ENCODE results near the gene PAK3.

The PAK3 gene

DNA sequence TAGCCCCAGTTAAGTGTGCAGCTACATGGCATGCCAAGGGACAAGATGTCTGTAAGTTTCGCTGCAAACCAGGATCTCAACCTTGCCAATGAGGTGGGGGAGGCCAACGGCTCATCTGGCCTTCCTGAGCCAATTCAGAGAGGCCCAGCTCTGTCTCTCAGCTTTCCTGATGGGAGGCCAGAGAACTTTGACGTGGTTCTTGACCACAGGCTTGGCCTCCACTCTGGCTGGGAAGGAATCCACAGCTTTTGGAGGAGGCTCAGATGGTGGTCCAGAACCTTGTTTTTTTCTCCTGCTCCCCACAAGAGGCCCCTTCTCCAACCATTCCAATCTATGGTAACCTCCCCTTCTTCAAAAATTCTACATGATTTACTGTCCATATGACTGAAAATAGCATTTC, 164.5 kb downstream of the PAK3 start:
- H3K4me3 ChIP-seq (IDR thresholded peaks at IDR 0.05; ENCODE audit: insufficient read depth, low read depth, low read length), result no peak overlapping the region
- H3K36me3 ChIP-seq (ENCODE audit: insufficient read depth), result no peaks in the 10 kb centered on the region
- TF ChIP-seq, protein P1, sequence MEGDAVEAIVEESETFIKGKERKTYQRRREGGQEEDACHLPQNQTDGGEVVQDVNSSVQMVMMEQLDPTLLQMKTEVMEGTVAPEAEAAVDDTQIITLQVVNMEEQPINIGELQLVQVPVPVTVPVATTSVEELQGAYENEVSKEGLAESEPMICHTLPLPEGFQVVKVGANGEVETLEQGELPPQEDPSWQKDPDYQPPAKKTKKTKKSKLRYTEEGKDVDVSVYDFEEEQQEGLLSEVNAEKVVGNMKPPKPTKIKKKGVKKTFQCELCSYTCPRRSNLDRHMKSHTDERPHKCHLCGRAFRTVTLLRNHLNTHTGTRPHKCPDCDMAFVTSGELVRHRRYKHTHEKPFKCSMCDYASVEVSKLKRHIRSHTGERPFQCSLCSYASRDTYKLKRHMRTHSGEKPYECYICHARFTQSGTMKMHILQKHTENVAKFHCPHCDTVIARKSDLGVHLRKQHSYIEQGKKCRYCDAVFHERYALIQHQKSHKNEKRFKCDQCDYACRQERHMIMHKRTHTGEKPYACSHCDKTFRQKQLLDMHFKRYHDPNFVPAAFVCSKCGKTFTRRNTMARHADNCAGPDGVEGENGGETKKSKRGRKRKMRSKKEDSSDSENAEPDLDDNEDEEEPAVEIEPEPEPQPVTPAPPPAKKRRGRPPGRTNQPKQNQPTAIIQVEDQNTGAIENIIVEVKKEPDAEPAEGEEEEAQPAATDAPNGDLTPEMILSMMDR (conservative IDR thresholded peaks at IDR 0.05; ENCODE audit: low read depth, low read length), result no peak
- H3K27me3 ChIP-seq (ENCODE audit: insufficient read depth, low read depth), result no peaks in the 10 kb centered on the region
- H3K9ac ChIP-seq, result no peak overlapping the region
- H3K27ac ChIP-seq, result no peak overlapping the region
- no peak overlapping the region for H3K4me2 ChIP-seq
- H2AFZ ChIP-seq (ENCODE audit: low read depth), result no peak overlapping the region
- peaks cover 6% of the 10 kb centered on the region for H3K4me1 ChIP-seq (ENCODE audit: low read depth, poor library complexity, severe bottlenecking)
- no peaks in the 10 kb centered on the region for H3K79me2 ChIP-seq (ENCODE audit: insufficient read depth, low read depth)
- no peaks in the 10 kb centered on the region for H4K20me1 ChIP-seq (ENCODE audit: insufficient read depth)

DNA sequence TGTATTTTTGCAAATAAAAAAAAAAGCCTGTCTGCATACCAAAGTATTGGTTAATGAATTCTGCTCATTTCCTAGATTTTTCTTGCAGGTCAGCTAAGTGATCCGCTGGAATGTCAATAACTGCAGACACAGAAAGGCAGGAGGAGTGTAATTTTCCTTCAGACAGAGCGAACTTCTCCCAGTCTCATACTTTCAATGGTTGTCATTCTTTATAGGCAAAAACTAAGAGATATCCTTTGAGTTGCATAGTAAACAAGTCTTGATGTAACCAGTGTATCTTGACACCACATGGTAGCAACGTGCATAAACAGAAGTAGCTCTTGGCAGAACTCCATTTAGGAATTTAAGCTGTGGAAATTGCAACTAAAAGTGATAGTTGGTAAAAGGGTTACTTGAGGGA, 166.1 kb downstream of the PAK3 start:
- no peaks in the 10 kb centered on the region for H3K79me2 ChIP-seq (ENCODE audit: insufficient read depth, low read depth)
- TF ChIP-seq, protein P1 (conservative IDR thresholded peaks at IDR 0.05; ENCODE audit: low read depth, low read length), result no peak
- H3K9ac ChIP-seq, result no peak overlapping the region
- no peaks in the 10 kb centered on the region for H4K20me1 ChIP-seq (ENCODE audit: insufficient read depth)
- H3K27ac ChIP-seq, result no peak overlapping the region
- H2AFZ ChIP-seq (ENCODE audit: low read depth), result no peak overlapping the region
- H3K4me2 ChIP-seq, result no peak overlapping the region
- no peak overlapping the region for H3K4me3 ChIP-seq (IDR thresholded peaks at IDR 0.05; ENCODE audit: insufficient read depth, low read depth, low read length)
- no peaks in the 10 kb centered on the region for H3K27me3 ChIP-seq (ENCODE audit: insufficient read depth, low read depth)
- no peaks in the 10 kb centered on the region for H3K36me3 ChIP-seq (ENCODE audit: insufficient read depth)
- peaks cover 6% of the 10 kb centered on the region for H3K4me1 ChIP-seq (ENCODE audit: low read depth, poor library complexity, severe bottlenecking)

DNA sequence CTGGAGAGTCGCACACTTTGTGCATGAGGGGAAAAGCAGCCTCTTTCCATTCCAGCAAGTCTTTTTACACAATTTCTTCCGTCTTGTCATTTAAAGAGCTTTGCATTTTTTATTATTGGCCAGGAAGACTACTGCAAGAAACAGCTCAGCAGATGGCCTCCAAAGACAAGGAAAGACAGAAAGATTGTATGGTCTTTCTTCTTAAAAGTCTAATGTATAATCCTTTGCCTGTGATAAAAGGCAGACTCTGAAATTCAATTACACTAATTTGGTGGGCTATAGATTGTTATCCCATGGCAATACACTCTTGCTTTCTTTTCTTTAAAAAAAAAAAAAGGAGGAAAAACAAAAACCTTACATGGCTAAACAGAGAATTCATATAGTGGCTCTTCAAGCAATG, 168.4 kb downstream of the PAK3 start:
- no peak overlapping the region for H3K4me3 ChIP-seq (IDR thresholded peaks at IDR 0.05; ENCODE audit: insufficient read depth, low read depth, low read length)
- H3K27ac ChIP-seq, result no peak overlapping the region
- H3K4me1 ChIP-seq (ENCODE audit: low read depth, poor library complexity, severe bottlenecking), result no peaks in the 10 kb centered on the region
- H3K36me3 ChIP-seq (ENCODE audit: insufficient read depth), result no peaks in the 10 kb centered on the region
- H3K9ac ChIP-seq, result no peak overlapping the region
- H2AFZ ChIP-seq (ENCODE audit: low read depth), result no peak overlapping the region
- no peak overlapping the region for H3K4me2 ChIP-seq
- H3K27me3 ChIP-seq (ENCODE audit: insufficient read depth, low read depth), result no peaks in the 10 kb centered on the region
- TF ChIP-seq, protein P1 (conservative IDR thresholded peaks at IDR 0.05; ENCODE audit: low read depth, low read length), result no peak
- no peaks in the 10 kb centered on the region for H4K20me1 ChIP-seq (ENCODE audit: insufficient read depth)
- H3K79me2 ChIP-seq (ENCODE audit: insufficient read depth, low read depth), result no peaks in the 10 kb centered on the region

DNA sequence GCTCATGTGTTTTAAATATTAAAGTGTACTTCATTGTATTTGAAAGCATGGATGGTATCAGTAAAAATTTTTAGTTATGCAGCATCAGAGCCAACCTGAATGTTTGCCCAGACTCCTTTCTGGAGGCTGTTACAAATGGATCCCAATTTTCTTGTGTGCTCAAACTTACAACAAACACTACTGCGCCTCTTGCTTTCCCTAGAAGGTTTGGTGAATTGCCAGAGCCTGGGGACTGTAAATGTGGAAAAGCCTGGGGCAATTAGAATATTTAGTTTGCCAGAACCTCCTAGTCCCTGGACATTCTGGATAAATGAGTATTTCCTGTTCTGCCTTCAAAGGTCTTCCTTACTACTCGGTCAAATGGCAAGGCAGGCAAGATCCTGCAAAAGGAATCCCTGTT, 169.5 kb downstream of the PAK3 start:
- TF ChIP-seq, protein P1 (conservative IDR thresholded peaks at IDR 0.05; ENCODE audit: low read depth, low read length), result no peak

More for the DNA sequence above, 169.5 kb downstream of the PAK3 start:
- H3K27me3 ChIP-seq (ENCODE audit: insufficient read depth, low read depth), result no peaks in the 10 kb centered on the region
- H2AFZ ChIP-seq (ENCODE audit: low read depth), result no peak overlapping the region
- H3K4me1 ChIP-seq (ENCODE audit: low read depth, poor library complexity, severe bottlenecking), result no peaks in the 10 kb centered on the region
- no peaks in the 10 kb centered on the region for H4K20me1 ChIP-seq (ENCODE audit: insufficient read depth)
- H3K4me2 ChIP-seq, result no peak overlapping the region
- H3K9ac ChIP-seq, result no peak overlapping the region
- H3K4me3 ChIP-seq (IDR thresholded peaks at IDR 0.05; ENCODE audit: insufficient read depth, low read depth, low read length), result no peak overlapping the region
- H3K79me2 ChIP-seq (ENCODE audit: insufficient read depth, low read depth), result no peaks in the 10 kb centered on the region
- no peaks in the 10 kb centered on the region for H3K36me3 ChIP-seq (ENCODE audit: insufficient read depth)
- no peak overlapping the region for H3K27ac ChIP-seq
